WTC11 (cell line): ENCODE results near the gene KCNIP2. TPM values are rescaled to one million over a fixed set of nuclear protein-coding genes. Genes with fewer than 3 reads are reported as not detected.

Source experiments
- ATAC-seq: fragments of 200-7000 bp; cut with Tn5 transposase; 2 replicates; pipeline ENCODE4 v1.10.0; 2021; ENCODE audit warnings: mild to moderate bottlenecking, moderate library complexity
- CTCF ChIA-PET: fragments of 300-600 bp; sonication (Branson Sonifier 250); formaldehyde crosslinking; loops from one replicate; lab custom pipeline; 2021; ENCODE audit warnings: antibody characterized with exemption; lab: Charles Lee
- POLR2A ChIA-PET: fragments of 350-600 bp; sonication (Branson Sonifier 250); formaldehyde crosslinking; loops from one replicate; lab custom pipeline; 2021; ENCODE audit warnings: antibody characterized with exemption; lab: Charles Lee
- DNase-seq: peaks from one replicate; pipeline ENCODE4 v3.0.0; 2021; ENCODE audit warnings: low spot score
- H3K27ac Mint-ChIP-seq: 2 replicates; pipeline ENCODE4 v1.8.0; 2021; ENCODE audit warnings: mixed read lengths
- H3K27me3 Mint-ChIP-seq: 2 replicates; pipeline ENCODE4 v1.8.0; 2021; ENCODE audit warnings: low read depth, mild to moderate bottlenecking, moderate library complexity, mixed read lengths
- H3K36me3 Mint-ChIP-seq: 2 replicates; pipeline ENCODE4 v1.8.0; 2021; ENCODE audit warnings: mixed read lengths
- H3K4me1 Mint-ChIP-seq: 2 replicates; pipeline ENCODE4 v1.8.0; 2022; ENCODE audit warnings: mixed read lengths
- H3K4me3 Mint-ChIP-seq: 2 replicates; pipeline ENCODE4 v1.8.0; 2021; ENCODE audit warnings: mild to moderate bottlenecking, moderate library complexity, mixed read lengths
- H3K9me3 Mint-ChIP-seq: 2 replicates; pipeline ENCODE4 v1.8.0; 2021; ENCODE audit warnings: mixed read lengths
- CTCF ChIP-seq: fragments of 200-600 bp; IDR thresholded peaks from 2 replicates; pipeline ENCODE4 v1.8.0; 2022; ENCODE audit warnings: antibody characterized with exemption
- E2F5 ChIP-seq: sonication (generic); formaldehyde crosslinking; IDR thresholded peaks from 2 replicates; pipeline ENCODE4 v1.8.1; 2022; ENCODE audit warnings: mild to moderate bottlenecking, moderate library complexity, missing genetic modification reagents
- EMX1 ChIP-seq: fragments of 250-450 bp; sonication (Bioruptor Pico); IDR thresholded peaks from 2 replicates; pipeline ENCODE4 v1.8.0; 2021; ENCODE audit warnings: mild to moderate bottlenecking
- ESRRA ChIP-seq: sonication (generic); formaldehyde crosslinking; IDR thresholded peaks from 2 replicates; pipeline ENCODE4 v1.8.1; 2022; ENCODE audit warnings: mild to moderate bottlenecking, missing genetic modification reagents, borderline replicate concordance
- NR3C1 ChIP-seq: sonication (generic); formaldehyde crosslinking; conservative IDR thresholded peaks from 2 replicates; pipeline ENCODE4 v1.8.1; 2023; ENCODE audit warnings: low read depth, mild to moderate bottlenecking, missing genetic modification reagents
- TP53 ChIP-seq: sonication (generic); formaldehyde crosslinking; IDR thresholded peaks from 2 replicates; pipeline ENCODE4 v1.8.1; 2023; ENCODE audit warnings: mild to moderate bottlenecking, missing genetic modification reagents
- ZBTB21 ChIP-seq: sonication (generic); formaldehyde crosslinking; IDR thresholded peaks from 2 replicates; pipeline ENCODE4 v1.8.1; 2023; ENCODE audit warnings: mild to moderate bottlenecking, missing genetic modification reagents, borderline replicate concordance
- ZBTB43 ChIP-seq: sonication (generic); formaldehyde crosslinking; IDR thresholded peaks from 2 replicates; pipeline ENCODE4 v1.8.1; 2023; ENCODE audit warnings: mild to moderate bottlenecking, missing genetic modification reagents
- ZNF121 ChIP-seq: sonication (generic); formaldehyde crosslinking; IDR thresholded peaks from 2 replicates; pipeline ENCODE4 v1.8.0; 2023; ENCODE audit warnings: missing genetic modification reagents
- ZNF532 ChIP-seq: fragments of 250-450 bp; sonication (Bioruptor Pico); IDR thresholded peaks from 2 replicates; pipeline ENCODE4 v1.9.0; 2021; ENCODE audit warnings: mild to moderate bottlenecking, borderline replicate concordance
- total RNA-seq: library from RNA; stranded (reverse); gene quantifications from 3 replicates; pipeline ENCODE4 v1.2.3, GENCODE V29; 2021

The KCNIP2 gene
- total RNA-seq, 1 experiment from 2014 or later = 5.2 TPM

GRCh38 chr10:101892782-101893391, 49.3 kb upstream of the KCNIP2 start:
- no peaks in the 10 kb centered on the region for H3K36me3 Mint-ChIP-seq
- H3K4me1 Mint-ChIP-seq = no peaks in the 10 kb centered on the region
- ATAC-seq = no peak
- no peaks in the 10 kb centered on the region for H3K9me3 Mint-ChIP-seq
- POLR2A ChIA-PET = no interaction called here
- H3K27me3 Mint-ChIP-seq = no peaks in the 10 kb centered on the region
- CTCF ChIA-PET = interaction anchor here (0.7 to 10.1 kb wide), 3 partner anchors 52 to 144 kb away, joined by 3 to 147 read pairs (median 3); no protein-coding TSS in a partner anchor
- TF ChIP-seq ZBTB43 (CRISPR knock-in tag) = no peak
- TF ChIP-seq ZBTB21 = no peak
- no peak for TF ChIP-seq E2F5
- TF ChIP-seq, all 79 proteins: peak for 0
- no peak overlapping the region for H3K4me3 Mint-ChIP-seq
- DNase-seq = no peak
- no peak overlapping the region for H3K27ac Mint-ChIP-seq

GRCh38 chr10:101889256-101890210, 45.9 kb upstream of the KCNIP2 start:
- CTCF ChIA-PET = interaction anchor here (0.5 to 10.1 kb wide), 47 partner anchors 8 to 309 kb away, joined by 3 to 147 read pairs (median 5); partner anchors contain the start of genes KCNIP2 and OGA
- H3K36me3 Mint-ChIP-seq = no peaks in the 10 kb centered on the region
- peak; percentile 90 for DNase-seq
- TF ChIP-seq EMX1 (no peak), CTCF (peak; percentile 75; the same call in 1 of the 2 replicates)
- TF ChIP-seq, all 79 proteins: peak for 1
- Mint-ChIP-seq H3K27ac (no peak overlapping the region), H3K27me3 (no peaks in the 10 kb centered on the region), H3K4me3 (no peak overlapping the region), H3K9me3 (no peaks in the 10 kb centered on the region), H3K4me1 (no peaks in the 10 kb centered on the region)
- POLR2A ChIA-PET = interaction anchor here (1.0 to 1.6 kb wide), 2 partner anchors 9 kb away, joined by 3 to 4 read pairs; no protein-coding TSS in a partner anchor
- ATAC-seq = peak; percentile 91

- no peak for ATAC-seq
Measured at GRCh38 chr10:101888251-101888949, 44.8 kb upstream of the KCNIP2 start.

More at GRCh38 chr10:101888251-101888949, 44.8 kb upstream of the KCNIP2 start:
- H3K27me3 Mint-ChIP-seq = no peaks in the 10 kb centered on the region
- CTCF ChIA-PET = interaction anchor here (0.7 to 10.1 kb wide), 14 partner anchors 9 to 185 kb away, joined by 3 to 147 read pairs (median 6); partner anchors contain the start of genes KCNIP2 and OGA
- H3K27ac Mint-ChIP-seq = no peak overlapping the region
- H3K4me3 Mint-ChIP-seq = no peak overlapping the region
- no peaks in the 10 kb centered on the region for H3K4me1 Mint-ChIP-seq
- DNase-seq = no peak
- TF ChIP-seq NR3C1 (CRISPR knock-in tag) = no peak
- TF ChIP-seq ESRRA (CRISPR knock-in tag) = no peak
- no peak for TF ChIP-seq TP53 (CRISPR knock-in tag)
- no peak for TF ChIP-seq ZNF121 (CRISPR knock-in tag)
- TF ChIP-seq ZNF532 (CRISPR knock-in tag) = no peak
- no peaks in the 10 kb centered on the region for H3K36me3 Mint-ChIP-seq
- no peaks in the 10 kb centered on the region for H3K9me3 Mint-ChIP-seq
- POLR2A ChIA-PET = interaction anchor here (0.6 kb wide), 3 partner anchors 48 to 301 kb away, joined by 3 to 4 read pairs (median 3); no protein-coding TSS in a partner anchor
